Tibial nerve (tissue), 3 donors: Measurements from ENCODE around the gene TMEM232.

ENCODE experiments used
- CTCF ChIP-seq, 5 experiments: fragments of 200-600 bp in 3 of 5; fragments of 450-650 bp in 2 of 5; sonication (generic) in 3 of 5; IDR thresholded peaks; one replicate each; pipeline ENCODE4 v1.5.1; 2016 to 2019; ENCODE audit warnings: antibody characterized with exemption in 5 of 5, mild to moderate bottlenecking in 3 of 5, moderate library complexity in 2 of 5
- POLR2A ChIP-seq, 2 donors: fragments of 450-650 bp; IDR thresholded peaks; one replicate each; pipeline ENCODE4 v1.6.1; 2017; ENCODE audit warnings: antibody characterized with exemption in 2 of 2, mild to moderate bottlenecking in 2 of 2, moderate library complexity in 2 of 2

GRCh38 chr5:110439296-110439695 is 287.2 kb downstream of the TMEM232 start:
- TF ChIP-seq CTCF (IDR thresholded peaks at IDR 0.05) (no peak), POLR2A (IDR thresholded peaks at IDR 0.05) (no peak)
